ENCODE results near the gene LRRC3C. TPM values are rescaled to one million over a fixed set of nuclear protein-coding genes. Genes with fewer than 3 reads are reported as not detected.
A peak's percentile ranks its signal among the peaks of the same experiment; 100 is the strongest.
"Not testable (repeated sequence)": the region's sequence is repeated elsewhere in the genome, so short reads cannot be mapped to it uniquely, and the experiment has no call there.

Gene LRRC3C
- polyA plus RNA-seq, 5 donors = 0.18 to 0.20 TPM; not detected in 3

DNA sequence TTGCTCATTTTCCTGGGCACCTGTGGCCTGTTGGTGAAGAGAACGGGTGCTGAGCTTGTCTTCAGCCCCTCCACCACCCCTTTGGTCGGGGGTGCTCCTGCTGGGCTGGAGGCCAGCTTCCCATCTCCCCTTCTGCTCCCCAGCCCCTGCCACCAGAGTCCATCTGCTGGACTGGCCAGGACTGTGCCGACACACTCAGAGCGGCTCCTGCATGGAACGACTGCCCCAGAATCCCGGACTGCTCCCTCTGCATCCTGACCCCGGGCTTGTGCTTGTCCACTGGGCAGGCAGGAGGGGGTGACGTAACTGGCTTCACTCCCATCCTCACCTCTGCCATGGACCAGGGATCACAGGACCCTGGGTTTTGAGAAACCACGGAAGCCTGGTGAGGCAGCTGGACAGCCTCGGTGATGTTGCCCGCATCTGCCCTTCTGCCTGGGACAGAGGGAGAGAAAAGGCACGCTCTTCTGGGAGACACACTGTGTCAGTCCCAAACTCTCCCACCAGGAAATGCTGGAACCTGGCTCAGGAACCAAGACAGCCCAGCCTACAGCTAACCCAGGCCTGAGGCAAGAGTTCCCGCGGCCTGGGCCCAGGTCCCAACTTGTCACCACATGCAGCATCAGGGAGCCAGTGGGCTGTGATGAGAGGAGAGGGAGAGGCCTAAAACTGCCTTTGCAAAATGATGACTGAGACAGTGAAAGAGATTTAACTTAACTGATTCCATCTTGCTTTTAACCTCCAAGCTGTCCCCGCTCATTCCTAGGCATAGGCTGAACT, 19.2 kb downstream of the LRRC3C start:
- DNase-seq = no peak

GRCh38 chr17:39948489-39948828, 20.9 kb downstream of the LRRC3C start:
- DNase-seq = not testable (repeated sequence)

GRCh38 chr17:39949028-39949427, 21.5 kb downstream of the LRRC3C start:
- DNase-seq = no peak

DNA sequence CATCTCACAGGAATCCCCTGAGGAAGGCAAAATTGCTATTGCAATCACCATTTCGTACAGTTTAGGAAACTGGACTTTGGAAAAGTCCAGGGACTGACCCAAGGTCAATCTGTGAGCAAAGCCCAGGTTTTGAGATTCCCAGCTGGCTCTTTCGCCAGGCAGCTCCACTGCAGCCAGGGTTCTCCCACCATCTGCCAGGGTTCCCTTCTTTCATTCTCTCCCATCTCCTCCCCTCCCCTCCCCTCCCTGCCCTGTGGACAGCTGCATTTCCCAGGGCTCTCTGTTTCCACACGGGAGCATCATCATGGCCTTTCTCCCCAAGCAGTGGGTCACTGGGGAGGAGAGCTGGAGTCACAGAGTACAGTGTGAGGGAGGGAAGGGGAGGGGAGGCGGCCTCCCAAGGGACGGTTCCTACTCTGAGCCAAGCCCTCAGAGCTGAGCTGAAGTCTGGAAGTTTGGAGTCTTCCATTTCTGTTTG, 23.4 kb downstream of the LRRC3C start:
- no peak for DNase-seq

DNA sequence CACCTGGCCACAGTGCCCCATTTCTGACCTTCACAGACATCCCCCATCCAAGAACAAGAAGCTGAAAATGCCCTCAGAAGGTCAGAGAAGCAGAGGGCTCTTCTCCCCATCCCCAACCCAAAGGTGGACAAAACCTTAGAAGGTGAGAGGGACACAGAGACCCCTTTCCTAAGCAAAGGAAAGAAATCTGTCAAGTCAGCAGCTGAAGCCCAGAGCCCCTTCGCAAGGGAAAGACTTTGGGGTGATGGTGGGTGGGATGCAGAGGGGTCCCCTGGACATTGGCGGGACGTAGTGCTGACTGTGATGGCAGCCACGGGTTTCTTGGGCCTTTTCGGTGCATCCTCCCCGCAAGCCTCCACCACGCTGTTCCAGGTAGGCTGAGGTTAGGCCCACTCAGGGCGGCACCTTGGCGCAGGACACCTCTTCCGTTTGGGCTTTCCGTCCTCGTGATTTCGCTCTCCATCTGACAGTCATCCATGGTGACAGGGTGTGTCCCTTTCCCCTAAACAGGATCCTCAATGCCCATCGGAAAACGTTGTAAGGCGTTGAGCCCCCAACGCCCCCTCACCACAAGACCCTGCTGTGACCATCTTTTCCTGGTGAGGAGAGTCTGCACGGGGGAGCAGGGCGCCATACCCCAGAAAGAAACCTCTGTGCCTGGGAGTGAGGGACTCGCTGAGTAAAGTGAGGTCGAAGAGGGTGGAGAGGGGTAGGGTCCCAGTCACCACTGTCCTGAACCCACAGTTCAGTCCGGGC, 24.6 kb downstream of the LRRC3C start:
- DNase-seq = no peak

GRCh38 chr17:39952680-39953470, 25.3 kb downstream of the LRRC3C start:
- DNase-seq = peak; percentile 93 to 94

- DNase-seq = no peak
Observed at GRCh38 chr17:39953471-39953888, 25.9 kb downstream of the LRRC3C start.

GRCh38 chr17:39954876-39955275, 27.3 kb downstream of the LRRC3C start:
- no peak for DNase-seq

- DNase-seq = no peak
Observed at GRCh38 chr17:39955726-39956225, 28.2 kb downstream of the LRRC3C start.

- DNase-seq = no peak
Observed at GRCh38 chr17:39960524-39961041, 33.1 kb downstream of the LRRC3C start.

DNA sequence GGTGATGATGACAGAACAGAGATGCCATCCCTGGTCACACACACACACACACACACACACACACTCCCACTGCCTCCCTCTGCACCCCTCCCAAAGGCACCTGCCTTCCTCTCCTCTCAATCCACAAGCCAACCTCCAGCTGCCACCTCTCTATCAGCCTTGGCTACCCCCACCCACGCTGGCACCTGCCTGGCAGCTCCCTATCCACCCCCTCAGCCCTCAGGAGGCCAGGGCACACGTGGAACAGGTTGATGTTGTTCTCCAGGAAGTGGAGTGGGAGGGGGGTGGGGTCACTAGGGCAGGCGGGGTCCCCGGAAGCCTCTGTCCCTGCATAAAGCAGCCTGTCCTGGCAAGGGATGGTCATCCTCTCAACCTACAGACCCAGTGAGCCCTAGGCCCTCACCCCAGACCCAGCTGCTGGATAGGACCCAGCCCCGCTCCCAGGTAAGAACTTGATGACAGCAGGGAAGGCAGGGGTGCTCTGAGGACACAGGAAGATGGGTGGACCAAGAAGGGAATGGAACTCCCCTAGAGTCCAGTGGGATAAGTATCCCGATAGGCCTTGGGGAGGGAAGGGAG, 35.2 kb downstream of the LRRC3C start, which contains the start of gene GSDMA:
TSS of gene GSDMA (plus strand) at position 363 of the 579 bp plus-strand sequence. CDS start 2,684 bp downstream, outside the sequence.
- DNase-seq = no peak

DNA sequence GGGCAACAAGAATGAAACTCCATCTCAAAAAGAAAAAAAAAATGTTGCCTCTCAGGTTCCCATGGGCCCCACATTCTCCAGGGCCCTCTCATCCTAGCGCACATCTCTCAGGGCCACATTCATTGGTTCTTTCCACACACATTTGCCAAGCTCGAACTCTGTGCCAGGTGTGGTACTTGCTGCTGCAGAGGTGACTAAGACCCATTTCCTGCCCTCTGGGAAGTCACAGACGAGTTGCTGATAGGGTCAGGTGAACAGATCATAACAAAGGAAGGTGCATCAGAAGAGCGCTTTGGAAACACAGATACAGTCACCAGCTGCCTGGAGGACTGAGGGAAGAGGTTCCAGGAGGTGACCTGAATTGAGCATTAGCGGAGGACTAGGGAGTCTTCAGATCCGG, 36.3 kb downstream of the LRRC3C start:
- DNase-seq = no peak

- DNase-seq = no peak
Observed at GRCh38 chr17:39965017-39965699, 37.6 kb downstream of the LRRC3C start.

DNA sequence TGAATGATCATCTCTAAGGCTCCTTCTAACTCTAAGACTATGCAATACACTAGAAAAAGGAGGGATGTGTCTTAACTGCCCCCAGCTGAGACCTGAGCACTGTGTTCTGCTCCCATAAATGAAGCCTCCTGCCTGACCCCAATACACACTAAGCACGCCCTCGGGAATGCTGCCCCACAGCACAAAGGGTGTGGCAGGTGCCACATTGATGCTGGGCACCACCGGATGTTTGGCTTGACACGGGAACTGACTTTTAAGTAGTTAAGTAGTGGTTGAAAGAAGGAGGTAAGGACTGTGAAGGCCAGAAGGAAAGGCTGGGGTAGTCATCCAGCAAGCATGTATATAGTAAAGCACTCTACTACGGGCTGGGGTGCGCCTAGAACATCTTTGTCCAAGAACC, 39.2 kb downstream of the LRRC3C start:
- no peak for DNase-seq

DNA sequence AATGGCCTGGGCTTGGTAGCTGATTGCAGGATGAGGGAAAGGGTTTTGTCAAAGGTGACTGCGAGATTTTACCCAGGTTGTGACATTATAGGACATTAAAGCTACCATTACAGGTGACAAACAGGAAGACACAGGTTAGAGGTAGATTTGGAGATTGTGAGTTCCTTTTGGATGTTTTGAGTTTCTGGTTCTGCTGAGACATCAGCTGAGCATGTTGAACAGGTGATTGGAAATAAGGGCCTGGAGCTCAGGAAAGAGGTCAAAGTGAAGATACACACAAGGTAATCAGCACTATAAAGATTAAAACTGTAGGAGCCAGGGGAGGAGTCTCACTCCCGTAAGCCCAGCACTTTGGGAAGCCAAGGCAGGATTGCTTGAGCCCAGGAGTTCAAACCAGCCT, 41.2 kb downstream of the LRRC3C start:
- no peak for DNase-seq

GRCh38 chr17:39969375-39969774, 41.8 kb downstream of the LRRC3C start:
- no peak for DNase-seq

DNA sequence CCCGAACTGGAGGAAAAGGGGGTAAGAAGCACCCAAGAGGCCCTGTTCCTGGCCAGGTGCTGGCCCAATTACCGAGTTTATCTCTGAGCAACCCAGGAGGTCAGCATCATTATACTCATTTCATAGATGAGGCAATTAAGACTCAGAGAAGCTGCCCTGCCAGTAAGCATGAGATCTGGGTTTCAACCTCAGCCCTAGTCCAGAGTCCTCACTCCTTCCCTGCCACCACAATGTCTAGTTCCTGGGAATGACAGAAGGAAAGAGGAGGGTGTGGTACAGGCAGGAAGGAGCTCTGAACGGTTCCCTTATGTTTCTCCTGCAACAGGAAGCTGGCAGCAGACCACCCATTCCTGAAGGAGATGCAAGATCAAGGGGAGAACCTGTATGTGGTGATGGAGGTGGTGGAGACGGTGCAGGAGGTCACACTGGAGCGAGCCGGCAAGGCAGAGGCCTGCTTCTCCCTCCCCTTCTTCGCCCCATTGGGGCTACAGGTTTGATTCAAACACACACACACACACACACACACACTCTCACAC, 42.7 kb downstream of the LRRC3C start:
- no peak for DNase-seq

DNA sequence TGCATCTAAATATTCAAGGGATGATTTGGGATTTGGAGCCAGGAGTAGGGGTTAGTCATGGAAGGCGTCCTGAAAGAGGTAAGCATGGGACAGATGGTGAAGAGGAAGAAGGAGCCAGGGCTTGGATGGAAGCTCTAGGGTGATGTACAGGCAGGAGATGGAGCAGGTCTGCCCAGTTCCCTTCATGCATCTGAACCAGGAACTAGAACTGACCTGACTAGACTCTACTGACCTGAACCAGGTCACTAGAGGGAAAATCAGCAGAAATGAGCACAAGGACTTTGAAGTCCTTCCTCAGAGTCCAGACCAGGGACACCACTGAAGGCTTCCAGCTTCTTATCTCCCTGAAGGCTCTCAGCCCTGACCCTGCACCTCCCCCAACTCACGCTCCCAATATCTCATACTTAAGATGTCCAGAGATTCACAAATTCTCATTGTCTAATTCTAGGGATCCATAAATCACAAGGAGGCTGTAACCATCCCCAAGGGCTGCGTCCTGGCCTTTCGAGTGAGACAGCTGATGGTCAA, 43.6 kb downstream of the LRRC3C start:
- no peak for DNase-seq

- DNase-seq = no peak
Observed at GRCh38 chr17:39972271-39972670, 44.7 kb downstream of the LRRC3C start.

GRCh38 chr17:39973496-39973895, 46.0 kb downstream of the LRRC3C start:
- DNase-seq = no peak
